Inferior parietal cortex (tissue), 1 donor: Measurements from ENCODE around the gene IFT27.
"Not testable (repeated sequence)": the region's sequence is repeated elsewhere in the genome, so short reads cannot be mapped to it uniquely, and the experiment has no call there.

Experiments
- DNase-seq: peaks from one replicate; pipeline ENCODE4 v3.0.0-alpha.2; 2016; ENCODE audit errors: extremely low spot score

The IFT27 gene

DNA sequence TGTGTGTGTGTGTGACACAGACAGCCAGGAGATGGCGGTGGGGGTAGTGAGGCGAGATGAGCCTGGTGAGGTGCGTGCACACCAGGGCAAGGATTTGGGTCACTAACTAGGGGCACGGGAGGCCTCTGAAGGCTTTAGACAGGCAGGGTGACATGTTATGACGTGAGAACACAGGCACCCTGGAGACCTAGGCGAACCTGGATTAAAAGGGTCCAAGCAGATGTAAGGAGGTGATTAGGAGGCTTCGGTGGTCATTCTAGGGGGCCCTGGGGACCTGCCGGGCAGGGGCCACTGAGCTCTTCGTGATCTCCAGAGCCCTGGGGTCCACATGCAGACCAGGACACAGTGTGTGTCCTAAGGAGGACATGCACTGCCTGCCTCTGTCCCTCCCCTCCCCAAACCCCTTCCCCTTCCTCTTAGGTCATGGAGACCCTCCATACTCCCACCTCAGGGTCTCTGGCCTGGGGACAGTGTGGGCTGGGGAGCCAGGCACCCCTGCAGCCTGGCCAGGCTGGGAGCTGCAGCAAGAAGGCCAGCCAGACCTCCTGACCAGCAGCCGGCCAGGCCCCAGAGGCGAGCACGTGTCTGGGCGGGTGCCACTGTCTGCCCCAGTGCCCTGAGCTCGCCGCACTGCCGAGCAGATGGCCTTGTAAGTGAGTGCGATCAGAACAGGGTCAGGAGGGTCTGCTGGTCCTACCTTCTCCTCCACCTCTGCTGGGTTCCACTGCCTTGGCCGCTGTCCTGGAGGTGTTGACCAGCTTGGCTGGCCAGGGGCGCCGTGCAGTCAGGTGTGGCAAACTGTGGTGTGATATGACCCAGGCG is 32.1 kb downstream of the IFT27 start:
- no peak for DNase-seq

DNA sequence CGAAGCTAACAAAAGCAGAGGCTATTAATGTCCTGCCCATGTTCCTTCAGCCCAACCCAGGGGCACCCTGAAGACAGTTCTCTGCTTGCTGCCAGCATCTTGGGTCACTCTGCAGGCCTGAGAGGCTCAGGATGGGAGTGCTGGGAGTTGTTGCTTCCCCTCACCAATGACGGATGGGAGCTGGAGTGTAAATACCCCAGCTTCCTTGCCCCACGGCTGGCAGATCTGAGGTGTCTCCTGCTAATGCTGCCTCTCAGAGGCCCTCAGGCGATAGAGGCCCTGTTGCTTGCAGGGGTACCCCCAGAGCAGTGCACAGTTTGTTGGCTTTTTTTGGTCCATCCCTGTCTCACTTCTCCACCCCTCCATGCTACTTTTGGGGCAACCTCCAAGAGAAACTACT is 32.9 kb downstream of the IFT27 start:
- no peak for DNase-seq

DNA sequence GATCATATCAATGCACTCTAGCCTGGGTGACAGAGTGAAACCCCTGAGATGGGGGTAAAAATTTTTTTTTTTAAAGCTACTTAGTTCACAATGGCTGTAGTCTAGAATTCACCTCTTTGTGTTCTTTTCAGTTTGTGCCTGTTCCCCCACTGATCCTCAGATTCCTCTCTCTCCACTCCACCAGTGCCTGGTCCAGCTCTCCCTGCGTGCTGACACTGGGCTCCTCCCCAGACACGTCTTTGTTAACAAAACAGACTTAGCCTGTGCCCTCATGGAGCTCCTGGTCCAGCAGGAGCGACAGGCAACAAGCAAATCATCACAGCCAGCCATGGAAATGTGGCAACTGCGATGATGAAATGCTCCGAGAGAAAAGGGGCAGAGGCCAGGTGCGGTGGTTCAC is 34.0 kb downstream of the IFT27 start:
- no peak for DNase-seq

GRCh38 chr22:36741204-36741793 is 34.6 kb downstream of the IFT27 start:
- DNase-seq: no peak

- no peak for DNase-seq
Observed at GRCh38 chr22:36740716-36741115, 35.2 kb downstream of the IFT27 start.

- DNase-seq: no peak
Observed at GRCh38 chr22:36739185-36739584, 36.7 kb downstream of the IFT27 start.

- no peak for DNase-seq
Observed at GRCh38 chr22:36738416-36739020, 37.4 kb downstream of the IFT27 start.

GRCh38 chr22:36737776-36738175 is 38.1 kb downstream of the IFT27 start:
- no peak for DNase-seq

- DNase-seq: no peak
Observed at GRCh38 chr22:36736701-36737320, 39.1 kb downstream of the IFT27 start.

GRCh38 chr22:36734171-36735058 is 41.5 kb downstream of the IFT27 start:
- peak; percentile 19 for DNase-seq

DNA sequence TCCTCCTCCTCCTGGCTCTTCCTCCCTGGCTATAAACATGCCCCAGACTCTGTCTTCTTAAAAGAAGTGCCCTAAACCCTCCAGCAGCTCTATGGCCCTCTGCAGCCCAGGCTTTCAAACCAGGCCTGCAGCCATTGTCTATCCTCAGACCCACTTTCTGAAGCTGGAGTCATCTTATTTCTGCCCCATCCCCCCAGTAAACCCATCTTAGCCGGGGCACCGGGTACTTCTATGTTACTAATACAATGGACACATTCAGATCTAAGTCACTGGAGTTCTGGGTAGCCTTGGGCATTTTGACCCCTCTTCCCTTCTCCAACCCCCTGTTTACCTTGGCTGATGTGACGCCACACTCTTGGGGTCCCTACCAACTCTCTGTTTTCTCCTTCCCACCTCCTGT is 42.6 kb downstream of the IFT27 start:
- DNase-seq: no peak

- no peak for DNase-seq
Observed at GRCh38 chr22:36732609-36733008, 43.3 kb downstream of the IFT27 start.

DNA sequence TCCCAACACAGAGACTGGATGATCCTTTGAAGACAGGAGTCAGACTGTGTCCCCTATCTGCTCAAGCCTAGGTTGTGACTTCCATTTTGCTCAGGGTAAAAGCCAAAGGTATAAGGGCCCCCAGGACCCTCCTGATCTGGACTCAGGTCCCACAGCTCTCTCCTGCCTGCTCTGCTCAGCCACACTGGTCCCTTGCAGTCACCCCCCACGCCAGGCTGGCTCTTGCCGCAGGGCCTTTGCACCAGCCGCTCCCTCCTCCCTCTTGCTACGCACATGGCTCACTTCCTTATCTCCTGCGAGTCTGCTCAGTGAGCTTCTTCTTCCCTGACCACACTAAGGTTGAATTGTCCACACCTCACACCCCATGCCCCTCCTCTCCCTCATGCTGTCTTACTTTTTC is 44.0 kb downstream of the IFT27 start:
- DNase-seq: no peak

GRCh38 chr22:36731321-36731720 is 44.6 kb downstream of the IFT27 start:
- not testable (repeated sequence) for DNase-seq

DNA sequence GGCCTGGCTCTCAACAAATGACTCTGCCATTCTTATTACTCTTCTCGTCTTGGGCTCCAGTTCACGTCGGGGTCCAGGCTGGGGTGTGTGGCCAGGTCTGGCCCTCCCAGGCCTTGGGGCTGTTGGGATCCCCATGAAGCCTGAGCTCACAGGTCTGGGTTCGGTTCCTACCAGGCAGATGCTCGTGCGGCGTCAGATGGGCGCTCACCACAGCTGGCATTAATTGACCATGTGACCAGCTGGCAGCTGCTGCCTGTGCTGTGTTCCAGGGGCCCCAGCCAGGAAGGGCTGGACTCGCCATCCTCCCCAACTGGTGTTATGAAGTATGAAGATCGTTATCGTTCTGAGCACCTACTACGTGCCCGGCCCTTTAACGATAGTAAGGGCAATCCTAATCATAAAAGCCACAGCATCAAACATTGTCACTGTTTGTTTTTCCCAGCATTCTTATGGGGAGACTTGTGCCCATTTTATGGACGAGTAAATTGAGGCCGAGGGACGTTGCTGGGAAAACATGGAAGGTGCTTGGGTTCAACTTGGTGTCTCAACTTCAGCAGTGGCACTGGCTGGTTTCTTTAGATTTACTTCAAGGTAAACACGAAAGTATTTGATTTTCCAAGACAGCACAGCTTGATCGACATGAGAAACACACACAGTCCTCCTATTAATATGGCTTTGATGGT is 45.6 kb downstream of the IFT27 start:
- DNase-seq: no peak

DNA sequence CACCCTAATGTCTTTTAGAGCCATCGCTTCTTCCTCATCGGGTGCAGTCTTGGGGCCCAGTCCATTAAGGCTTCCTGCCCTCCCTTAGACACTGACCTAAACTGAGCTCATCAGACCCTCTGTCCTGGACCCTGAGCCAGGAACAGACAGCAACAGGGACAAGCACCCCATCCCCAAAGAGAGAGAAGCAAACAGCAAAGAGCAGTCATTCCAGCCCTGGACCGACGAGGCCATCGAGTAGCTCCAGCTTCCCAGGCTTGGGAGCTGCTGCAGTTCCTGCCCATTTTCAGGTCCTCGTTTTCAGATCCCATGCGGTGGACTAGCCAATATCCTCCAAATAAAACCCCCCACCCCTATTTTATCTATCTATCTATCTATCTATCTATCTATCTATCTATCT is 46.6 kb downstream of the IFT27 start:
- DNase-seq: no peak

- DNase-seq: no peak
Observed at GRCh38 chr22:36728505-36728904, 47.4 kb downstream of the IFT27 start.

- no peak for DNase-seq
Observed at GRCh38 chr22:36727927-36728488, 47.9 kb downstream of the IFT27 start.

- no peak for DNase-seq
Observed at GRCh38 chr22:36727110-36727509, 48.8 kb downstream of the IFT27 start.

GRCh38 chr22:36726007-36726380 is 49.9 kb downstream of the IFT27 start:
- DNase-seq: no peak
